GM12891 (cell line): ENCODE results near the gene SLC46A3.

Experiments used
- POLR2A ChIP-seq: IDR thresholded peaks from 2 replicates; pipeline ENCODE4 v1.6.1; 2011; ENCODE audit warnings: low read depth, low read length, control low read depth
- POLR2AphosphoS5 ChIP-seq: IDR thresholded peaks from 2 replicates; pipeline ENCODE4 v1.6.1; 2011; ENCODE audit warnings: low read depth, low read length, control low read depth
- TAF1 ChIP-seq: IDR thresholded peaks from 2 replicates; pipeline ENCODE4 v1.6.1; 2011; ENCODE audit warnings: low read depth, low read length, control low read depth

- TF ChIP-seq TAF1 (no peak), POLR2A (no peak), POLR2AphosphoS5 (no peak)
Measured at GRCh38 chr13:28658539-28658795, 60.3 kb downstream of the SLC46A3 start.
